Fibroblast of skin of abdomen (primary cell): ENCODE data around the gene CTTNBP2NL.
"Not testable (repeated sequence)": the region's sequence is repeated elsewhere in the genome, so short reads cannot be mapped to it uniquely, and the experiment has no call there.

Experiments used
- DNase-seq: peaks from one replicate; pipeline ENCODE4 v3.0.0-alpha.2; 2013

CTTNBP2NL gene

DNA sequence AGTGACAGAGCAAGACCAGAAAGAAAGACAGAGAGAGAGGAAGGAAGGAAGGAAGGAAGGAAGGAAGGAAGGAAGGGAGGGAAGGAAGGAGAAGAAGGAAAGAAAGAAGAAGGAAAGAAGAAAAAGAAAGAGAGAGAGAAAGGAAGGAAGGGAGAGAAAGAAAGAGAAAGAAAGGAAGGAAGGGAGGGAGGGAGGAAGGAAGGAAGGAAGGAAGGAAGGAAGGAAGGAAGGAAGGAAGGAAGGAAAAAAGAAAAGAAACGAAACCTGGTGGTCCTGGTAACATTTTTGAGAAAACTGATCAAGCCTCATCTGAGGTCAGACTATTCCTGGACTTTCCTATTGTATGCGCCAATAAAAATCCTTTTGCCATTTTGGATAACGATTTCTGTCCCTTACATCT, 8.2 kb upstream of the CTTNBP2NL start:
- DNase-seq: no peak

DNA sequence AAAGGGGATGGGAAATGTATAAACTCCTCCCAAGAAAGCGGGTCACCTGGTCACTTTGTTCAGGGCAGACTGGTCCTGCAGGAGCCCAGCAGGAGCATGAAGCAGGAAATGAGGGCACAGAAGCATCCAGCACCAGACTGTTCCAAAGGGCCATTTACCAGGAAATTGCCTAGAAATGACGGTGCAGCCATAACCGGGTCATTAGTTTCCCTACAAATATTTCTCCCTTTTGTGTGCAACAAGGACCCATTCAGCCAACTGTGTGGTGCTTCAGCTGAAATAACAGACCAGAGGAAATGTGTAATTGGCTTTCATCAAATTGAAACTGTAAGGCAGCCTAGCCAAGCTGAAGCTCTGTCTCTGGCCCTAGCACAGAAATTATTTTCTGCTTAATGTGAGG, 7.6 kb upstream of the CTTNBP2NL start:
- DNase-seq: peak; percentile 28

DNA sequence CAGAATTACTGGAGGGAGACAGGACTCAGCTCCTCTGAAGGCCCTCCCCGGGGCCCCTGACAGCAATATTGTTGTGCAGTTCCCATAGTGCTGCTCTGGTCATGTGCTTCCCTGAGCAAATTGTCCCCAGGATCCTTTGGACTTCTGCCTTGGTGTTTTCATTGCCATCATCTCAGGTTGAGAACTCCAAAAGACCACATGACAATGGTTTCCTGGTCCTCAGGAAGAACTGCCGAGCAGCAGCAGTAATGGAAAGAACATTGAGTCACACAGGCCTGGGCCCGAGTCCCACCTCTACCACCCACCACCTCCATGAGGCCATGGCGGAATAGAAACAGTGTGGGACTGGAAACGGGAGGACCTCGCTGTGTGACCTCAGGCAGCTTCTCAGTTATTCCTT, 6.3 kb upstream of the CTTNBP2NL start:
- no peak for DNase-seq

DNA sequence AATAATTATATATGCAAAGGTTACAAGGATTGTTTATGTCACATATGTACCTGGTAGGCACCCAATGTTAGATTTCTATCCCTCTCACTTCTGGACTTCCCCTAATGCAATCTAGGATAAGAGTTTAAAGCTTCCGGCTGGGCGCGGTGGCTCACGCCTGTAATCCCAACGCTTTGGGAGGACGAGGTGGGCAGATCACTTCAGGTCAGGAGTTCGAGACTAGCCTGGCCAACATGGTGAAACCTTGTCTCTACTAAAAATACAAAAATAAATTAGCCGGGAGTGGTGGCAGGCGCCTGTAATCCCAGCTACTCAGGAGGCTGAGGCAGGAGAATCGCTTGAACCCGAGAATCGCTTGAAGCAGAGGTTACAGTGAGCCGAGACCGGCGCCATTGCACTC, 5.7 kb upstream of the CTTNBP2NL start:
- not testable (repeated sequence) for DNase-seq

DNA sequence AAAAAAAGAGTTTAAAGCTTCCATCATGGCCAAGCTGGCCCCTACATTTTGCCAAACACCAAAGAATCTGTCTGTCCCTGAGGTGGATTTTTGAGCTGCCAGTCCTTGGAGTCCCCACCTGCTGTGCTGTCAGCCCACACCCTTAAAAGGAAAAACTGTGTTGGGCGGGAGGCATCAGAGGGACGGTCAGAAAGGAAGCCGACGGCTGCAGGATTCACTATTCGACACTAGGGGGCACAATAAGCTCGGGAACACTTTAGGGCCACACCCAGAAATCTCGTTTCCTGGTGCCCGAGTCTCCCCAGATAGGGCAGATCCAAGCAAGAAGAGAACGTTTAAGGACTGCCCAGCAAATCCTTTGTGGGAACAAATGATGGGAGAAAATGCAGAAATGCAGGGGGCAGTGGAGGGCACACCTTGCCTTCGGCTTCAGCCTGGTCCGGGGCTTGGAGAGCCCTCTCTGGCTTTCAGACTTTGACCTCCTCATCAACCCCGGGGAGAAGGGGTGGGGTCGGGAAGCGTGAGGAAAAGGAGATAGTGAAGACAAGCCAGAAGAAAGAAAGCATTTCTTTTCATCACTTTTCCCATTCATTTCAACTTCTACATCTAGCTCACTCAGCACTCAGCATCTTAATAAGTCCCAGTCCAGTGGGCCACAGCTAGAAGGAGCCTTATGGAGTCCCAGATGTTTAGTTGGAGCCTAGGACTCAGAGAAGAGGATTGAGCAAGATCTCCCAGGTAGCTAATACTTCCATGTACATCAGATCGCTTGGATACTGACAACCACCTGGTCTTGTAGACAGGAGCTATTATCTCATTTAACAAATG, 5.0 kb upstream of the CTTNBP2NL start:
- peak; percentile 92 for DNase-seq

DNA sequence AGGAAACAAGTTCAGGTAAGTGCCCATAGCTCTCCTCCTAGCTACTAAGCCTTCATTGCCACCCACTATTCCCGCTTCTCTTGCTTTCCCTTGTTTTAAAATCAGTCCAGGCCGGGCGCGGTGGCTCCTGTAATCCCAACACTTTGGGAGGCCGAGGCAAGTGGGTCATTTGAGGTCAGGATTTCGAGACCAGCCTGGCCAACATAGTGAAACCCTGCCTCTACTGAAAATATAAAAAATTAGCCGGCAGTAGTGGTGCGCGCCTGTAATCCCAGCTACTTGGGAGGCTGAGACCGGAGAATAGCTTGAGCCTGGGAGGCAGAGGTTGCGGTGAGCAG, 4.4 kb upstream of the CTTNBP2NL start:
- no peak for DNase-seq

DNA sequence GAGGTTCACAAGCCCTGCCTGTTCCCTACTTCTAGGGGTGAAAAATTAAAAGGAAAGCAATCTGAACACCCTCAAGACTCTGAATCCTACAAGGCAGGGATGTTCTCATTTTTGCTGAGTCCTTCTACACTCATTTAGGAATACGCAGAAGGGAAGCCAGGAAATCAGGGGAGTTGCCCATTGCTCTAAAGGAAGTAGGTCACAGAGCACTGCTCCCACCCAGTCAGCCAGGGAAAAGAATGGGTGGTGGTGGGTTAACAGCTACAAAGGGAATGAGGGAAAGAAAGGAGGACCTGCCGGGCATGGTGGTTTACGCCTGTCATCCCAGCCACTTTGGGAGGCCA, 2.4 kb upstream of the CTTNBP2NL start:
- peak; percentile 27 for DNase-seq

DNA sequence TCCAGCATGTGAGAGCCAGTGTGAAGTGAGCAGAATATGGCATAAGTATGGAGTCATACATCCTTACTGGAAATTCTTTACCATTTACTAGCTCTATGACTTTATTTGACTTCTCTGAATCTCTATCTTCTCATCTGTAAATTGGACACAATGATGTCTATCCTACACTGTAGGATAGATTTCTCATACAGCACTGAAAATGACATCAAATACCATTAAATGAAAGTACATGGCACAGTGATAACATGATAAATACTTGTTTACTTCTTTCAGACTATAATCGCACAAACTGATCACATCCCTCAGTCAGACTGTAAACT, 1.3 kb upstream of the CTTNBP2NL start:
- DNase-seq: no peak

DNA sequence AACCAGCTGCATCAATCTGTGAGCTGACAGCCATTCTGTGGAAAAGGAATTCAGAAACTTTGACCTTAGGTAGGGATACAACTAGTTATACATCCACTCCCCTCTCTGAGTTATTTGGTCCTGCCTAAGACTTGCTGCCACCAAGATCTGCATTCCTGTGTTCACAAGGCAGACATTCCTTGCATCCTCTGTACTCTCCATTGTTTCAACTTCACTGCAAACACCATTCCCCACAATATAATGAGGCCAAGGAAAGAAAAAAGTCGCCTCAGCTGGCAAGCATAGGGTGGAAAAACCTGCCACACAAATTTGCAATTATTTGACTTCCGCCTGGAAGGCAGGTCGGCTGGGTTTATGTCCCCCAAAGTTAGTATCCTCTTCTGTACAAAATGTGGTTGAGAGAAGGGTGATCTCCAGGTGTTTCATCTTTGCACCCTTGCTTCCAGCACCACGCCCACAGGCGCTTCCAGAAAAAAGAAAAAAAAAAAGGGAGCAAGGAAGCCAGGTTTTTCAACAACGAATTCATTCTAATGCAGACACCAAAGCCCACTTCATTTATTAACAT, 676 bp upstream of the CTTNBP2NL start:
- DNase-seq: peak; percentile 41

DNA sequence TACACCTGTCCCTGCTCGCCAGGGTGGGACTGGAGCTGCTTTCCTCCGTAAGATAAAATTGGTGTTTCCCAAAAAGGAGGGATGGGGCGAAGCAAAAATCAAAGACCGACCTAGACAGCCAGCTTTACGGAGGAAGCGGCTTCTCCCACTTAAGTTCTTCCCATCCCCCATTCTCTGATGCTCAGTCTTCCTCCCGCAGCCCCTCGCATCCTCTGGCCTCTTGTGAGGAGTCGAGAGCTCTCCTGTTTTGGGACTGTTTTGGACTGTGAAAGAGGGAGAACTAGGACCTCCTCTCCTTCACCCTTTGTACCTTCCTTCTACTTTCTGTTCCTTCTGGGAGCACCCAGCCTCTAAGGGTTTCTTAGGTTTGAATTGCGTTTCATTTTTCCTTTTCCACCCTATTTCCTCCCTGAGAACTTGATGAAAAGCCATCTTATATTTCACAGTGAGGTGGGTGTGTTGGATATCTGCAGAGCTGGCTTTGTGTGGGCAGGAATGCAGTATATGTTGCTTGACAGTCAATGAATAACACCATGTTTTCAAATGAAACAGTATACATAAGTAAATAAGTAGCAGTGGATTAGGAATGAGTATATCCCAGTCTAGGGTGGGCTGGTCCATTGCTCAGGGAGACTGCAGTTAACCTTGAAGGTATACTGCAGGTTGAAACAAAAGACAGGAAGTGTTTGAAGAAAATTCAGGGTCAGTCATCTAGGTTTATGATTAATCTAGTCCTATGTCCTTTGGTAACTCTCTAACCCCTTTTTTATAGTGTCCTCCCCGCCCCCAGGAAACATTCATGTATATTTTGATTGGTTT, 848 bp downstream of the CTTNBP2NL start:
- peak; percentile 20 for DNase-seq

DNA sequence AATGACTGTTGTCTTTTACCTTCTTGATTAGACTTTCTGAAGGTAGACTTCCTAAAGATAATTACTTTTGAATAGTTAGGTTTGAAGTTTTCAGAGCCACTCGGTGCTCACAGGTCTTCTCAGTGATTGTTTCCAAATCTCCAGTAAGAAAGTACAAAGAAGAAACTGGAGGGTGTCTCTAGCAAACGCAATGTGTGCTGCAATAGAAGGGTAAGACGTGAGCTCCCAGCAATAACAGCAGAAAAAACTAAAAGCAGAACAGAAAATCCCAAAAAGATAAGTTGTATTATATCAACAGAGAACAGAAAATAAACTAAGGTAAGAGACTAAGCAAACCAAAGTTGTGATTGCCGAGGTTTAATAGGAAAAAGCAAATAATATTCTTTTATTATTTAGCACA, 1.8 kb downstream of the CTTNBP2NL start:
- no peak for DNase-seq

DNA sequence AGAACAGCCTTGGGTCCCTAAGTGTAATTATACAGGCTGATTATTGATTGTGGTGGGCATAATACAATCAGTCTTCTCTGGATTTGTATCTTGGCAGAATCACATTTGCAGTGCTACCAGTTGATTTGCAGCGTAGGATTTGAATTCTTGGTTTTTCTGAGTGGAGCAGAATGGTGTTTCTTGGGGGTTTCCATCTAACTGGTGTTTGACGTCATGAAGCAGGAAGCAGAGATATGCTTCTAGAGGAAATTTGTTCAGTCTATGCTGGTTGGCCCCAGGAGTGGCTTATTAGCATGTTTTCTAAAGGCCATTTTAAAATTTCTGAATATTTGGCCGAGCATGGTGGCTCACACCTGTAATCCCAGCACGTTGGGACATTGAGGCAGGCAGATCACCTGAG, 3.4 kb downstream of the CTTNBP2NL start:
- no peak for DNase-seq

DNA sequence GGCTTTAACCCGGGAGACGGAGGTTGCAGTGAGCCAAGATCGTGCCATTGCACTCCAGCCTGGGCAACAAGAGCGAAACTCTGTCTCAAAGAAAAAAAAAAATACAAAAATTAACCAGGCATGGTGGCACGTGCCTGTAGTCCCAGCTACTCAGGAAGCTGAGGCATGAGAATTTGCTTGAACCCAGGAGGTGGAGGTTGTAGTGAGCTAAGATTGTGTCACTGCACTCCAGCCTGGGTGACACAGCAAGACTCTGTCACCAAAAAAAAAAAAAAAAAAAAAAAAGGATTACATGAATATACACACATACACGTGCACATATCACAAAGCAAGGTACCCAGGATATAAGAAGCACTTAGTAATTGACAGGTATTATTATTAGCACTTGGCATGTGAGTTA, 4.7 kb downstream of the CTTNBP2NL start:
- DNase-seq: not testable (repeated sequence)

DNA sequence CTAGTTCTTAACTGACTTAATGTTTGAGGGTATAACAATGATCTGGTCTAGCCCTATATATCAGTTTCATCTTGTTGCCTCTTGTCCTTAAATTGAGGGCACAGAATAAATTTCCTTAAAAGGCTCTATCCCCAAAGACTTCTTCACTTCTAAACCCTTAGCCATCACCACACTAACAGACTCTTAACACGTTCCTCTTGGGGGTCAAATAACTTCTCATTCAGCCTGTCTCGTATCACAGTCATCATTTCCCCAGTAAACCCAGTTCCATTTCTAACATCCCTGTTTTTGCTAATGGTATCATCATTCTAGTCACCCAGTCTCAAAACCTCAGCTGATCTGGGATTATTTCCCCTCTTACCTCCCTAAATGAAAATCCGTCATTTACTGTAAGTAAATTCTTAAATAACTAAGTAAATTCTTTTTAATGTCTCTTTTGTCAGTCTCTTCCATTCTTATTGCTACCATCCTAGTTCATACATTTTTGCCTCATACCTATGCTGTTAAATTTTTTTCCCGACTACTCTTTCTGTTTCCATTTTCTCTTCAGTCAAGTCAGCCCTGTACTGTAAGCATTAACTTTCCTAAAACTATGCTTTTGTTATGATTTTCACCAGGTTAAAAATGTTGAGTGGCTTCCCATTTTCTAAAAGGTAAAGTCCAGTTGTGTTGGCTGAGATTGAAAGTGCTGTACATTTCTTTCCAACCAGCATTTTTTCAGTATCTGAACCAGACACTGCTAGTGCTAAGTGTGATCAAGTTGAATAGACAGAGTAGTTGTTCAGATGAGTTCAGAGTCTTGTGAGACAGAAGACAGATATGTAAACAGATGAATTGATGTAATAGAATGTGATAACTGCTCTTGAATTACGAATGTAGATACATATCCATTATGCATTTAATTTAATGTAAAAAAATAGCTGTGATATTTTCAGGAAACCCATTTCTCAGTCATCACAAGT, 6.9 kb downstream of the CTTNBP2NL start:
- DNase-seq: peak; percentile 47

DNA sequence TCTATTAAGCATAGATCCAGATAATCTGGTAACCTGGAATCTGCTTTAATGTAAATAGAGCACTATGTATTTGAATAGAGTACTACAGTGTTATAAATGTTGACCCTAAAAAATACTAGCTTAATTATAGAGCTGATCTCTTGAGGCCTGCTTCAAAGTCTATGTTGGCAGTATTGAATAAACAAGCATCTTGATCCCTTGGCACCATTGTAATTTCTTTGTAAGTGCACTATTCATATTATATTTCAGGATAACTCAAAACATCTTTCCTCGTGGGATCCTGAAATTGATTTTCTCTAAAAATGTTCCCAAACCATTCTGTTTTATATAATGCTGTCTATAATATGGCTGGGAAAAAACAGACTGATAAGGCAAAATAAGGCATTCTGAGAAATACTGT, 10.8 kb downstream of the CTTNBP2NL start:
- DNase-seq: no peak

DNA sequence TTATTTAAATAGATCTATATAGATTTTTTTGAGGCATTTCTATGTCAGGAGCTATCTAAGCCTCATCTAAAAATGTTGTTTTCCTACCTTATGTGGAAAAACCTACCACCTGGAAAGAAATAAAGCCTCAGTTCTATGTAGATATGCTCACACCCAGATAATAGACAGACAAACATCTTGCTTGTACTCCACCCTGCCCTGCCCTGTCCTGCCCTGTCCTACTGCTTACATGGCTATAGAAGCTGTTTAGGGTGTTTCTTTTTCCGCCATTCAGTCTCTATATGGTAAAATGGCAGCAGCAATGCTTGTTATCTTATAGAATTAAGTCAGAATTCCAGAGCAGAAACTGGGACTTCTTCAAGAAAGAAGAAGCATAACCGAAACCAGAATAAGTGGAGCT, 13.4 kb downstream of the CTTNBP2NL start:
- DNase-seq: no peak

DNA sequence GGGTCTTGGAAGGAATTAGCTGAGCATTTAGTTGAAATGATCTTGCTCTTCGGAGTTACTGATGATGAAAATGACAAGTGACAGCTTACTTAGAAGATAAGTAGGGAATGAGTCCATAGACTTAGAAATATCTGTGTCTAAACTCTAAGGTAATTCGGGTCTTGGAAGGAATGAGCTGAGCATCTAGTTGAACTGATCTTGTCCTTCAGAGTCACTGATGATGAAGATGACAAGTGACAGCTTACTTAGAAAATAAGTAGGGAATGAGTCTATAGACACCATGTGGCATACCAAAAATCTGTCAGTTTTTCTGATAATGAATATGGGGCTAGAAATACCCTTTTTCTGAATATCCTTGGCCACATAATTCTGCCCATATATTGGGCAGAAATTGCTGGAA, 14.7 kb downstream of the CTTNBP2NL start:
- DNase-seq: no peak

DNA sequence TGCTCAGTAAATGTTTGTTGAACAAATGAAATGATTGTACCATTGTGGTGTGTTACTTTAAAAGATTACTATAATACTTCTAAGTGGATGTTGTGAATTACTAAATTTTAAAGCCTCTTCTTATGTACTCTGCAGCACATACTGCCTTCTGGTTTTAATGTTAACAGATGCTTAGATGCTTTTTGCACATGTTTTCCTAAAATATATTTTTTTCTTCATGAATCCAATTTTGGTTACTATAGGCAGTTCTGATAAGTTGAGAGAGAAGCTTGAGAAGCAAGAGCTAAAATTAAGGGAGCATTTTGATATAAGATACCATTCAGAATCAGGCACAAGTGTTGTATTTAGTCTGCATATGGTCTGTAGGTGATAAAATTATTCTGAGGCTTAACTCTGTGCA, 21.3 kb downstream of the CTTNBP2NL start:
- DNase-seq: no peak

DNA sequence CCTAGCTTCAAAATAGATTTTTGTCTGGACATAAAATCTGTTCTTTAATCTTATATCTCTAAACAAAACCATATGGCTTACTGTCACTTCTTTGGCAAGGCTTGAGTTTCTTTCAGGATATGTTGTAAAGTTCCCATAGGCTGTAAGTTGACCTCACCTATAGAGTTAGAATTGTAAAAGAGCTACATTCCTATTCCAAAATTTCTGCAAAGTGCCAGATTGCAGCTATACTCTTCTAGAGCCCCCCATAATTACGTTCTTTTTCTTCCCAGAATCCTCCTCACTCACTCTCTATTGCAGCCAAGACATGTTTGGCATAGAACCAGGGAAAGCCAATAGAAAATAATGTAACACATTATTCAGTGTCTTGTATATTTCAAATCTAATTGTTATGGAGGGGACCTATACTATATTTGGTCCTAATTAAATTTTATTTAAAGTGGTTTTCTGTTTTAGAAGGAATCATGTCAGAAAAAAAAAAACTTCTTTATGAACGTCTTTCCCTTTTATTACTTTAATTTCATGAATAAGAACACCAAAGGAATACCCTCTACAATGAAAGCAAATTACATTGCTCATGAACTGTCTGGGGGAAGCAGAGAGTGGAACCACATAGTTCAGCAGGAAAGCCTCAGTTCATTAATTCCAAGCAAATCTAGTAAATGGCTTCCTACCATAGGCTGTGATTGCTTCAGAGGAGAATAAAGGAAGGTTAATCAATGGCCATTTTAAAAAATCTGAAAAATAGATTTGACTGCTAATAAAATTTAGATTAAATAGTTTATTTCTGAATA, 22.3 kb downstream of the CTTNBP2NL start:
- peak; percentile 27 for DNase-seq

DNA sequence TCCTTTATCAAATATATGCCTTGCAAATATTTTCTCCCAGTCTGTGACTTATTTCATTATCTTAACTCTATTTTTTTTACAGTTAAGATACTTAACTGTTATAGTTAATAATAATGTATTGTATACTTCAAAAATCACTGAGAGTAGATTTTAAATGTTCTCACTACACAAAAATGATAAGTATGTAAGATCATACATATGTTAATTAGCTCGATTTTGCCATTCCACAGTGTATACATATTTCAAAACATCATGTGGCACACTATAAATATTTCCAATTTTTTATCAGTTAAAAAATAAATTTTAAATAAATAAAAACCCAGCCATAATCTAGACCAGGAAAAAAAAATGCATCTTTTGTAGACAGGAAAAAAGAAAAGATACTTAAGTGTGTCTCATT, 27.2 kb downstream of the CTTNBP2NL start:
- no peak for DNase-seq

DNA sequence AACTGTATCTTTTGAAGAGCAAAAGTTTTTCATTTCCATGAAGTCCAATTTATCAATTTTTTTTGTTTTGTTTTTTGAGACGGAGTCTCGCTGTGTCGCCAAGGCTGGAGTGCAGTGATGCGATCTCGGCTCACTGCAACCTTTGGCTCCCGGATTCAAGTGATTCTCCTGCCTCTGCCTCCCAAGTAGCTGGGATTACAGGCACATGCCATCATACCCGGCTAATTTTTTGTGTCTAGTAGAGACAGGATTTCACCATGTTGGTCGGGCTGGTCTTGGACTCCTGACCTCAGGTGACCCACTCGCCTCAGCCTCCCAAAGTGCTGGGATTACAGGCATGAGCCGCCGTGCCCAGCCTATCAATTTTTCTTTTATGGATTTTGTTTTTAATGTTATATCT, 27.7 kb downstream of the CTTNBP2NL start:
- not testable (repeated sequence) for DNase-seq

DNA sequence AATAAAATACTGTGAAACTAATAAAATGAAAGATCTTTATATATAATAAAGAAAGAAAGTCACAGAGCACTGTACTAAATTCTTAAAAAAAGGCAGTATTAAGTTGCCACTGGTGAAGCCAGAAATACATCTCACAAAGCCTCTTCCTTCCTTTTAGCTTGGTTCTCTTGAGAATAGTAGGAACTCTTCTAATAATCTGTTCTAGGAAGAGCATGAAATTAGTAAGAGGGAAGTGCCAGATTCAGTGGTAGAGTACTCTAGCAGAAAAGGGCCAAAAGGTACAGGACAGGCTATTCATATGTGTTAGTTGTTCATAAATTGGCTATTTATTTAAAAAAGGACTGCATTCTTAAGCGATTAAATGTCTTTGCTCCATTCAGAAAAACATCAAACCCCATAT, 33.7 kb downstream of the CTTNBP2NL start:
- DNase-seq: no peak
